Left forelimb (tissue), 1 donor: Measurements from ENCODE around the gene PCDHGC5.

Experiments used
- DNase-seq: peaks from one replicate; pipeline ENCODE4 v3.0.0-alpha.2; 2018; ENCODE audit warnings: low spot score

PCDHGC5 gene

DNA sequence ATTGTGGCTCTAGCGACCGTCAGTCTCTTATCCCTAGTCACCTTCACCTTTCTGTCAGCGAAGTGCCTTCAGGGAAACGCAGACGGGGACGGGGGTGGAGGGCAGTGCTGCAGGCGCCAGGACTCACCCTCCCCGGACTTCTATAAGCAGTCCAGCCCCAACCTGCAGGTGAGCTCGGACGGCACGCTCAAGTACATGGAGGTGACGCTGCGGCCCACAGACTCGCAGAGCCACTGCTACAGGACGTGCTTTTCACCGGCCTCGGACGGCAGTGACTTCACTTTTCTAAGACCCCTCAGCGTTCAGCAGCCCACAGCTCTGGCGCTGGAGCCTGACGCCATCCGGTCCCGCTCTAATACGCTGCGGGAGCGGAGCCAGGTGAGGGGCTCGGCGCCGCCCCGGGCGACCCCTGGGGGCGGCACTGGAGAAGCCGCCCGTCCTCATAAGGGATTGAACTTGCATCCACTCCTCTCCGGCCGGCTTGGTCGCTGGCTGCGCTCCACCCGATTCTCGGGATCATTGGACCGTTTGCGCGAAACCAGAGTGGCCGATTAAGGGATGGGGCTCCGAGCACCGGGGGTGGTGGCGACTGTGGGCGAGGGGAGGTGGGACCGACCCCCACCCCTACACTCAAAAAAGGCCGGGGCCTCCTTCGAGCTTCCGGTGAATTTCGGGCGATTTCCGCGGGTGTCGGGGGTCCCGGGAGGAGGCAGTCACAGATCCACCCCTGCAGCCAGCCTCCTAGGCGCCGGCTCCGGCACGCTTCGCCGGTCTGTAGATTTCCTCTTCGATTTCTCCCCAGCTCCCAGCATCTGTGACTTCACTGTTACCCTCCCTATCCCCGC lies 2.7 kb downstream of the PCDHGC5 start:
- no peak for DNase-seq

DNA sequence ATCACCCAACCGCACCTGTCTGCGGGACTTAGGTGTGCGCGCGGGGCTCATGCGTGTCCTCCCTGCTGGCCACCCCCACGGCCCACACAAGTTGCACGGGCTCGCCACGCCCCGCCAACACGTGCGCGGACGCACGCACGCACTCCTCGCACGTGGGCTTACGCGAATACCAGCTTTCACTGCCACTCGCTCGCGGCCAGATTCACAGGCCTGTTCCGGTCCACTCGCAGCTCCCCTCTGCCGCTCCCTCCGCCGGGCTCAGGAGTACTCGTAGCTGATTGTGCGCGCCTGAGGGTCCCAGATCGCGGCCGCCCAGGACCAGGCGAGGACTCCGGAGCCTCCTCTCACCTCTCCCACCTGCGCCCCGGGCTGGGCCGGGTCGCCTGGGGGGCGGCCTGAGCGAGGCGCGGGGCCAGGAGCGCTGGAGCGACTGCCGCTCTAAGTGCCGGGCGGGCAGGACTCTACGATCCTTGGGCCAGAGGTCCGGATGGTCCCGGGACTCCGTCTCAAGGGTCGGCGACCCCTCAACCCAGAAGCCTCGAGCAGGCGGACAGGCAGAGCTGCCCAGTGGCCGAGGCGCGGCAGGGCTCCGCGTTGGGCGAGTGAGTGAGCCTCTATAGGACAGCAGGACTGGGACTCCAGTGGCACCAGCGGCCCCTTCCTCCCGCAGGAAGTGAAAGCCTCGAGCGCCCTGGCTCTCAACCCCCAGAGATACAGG lies 3.4 kb downstream of the PCDHGC5 start:
- no peak for DNase-seq

GRCh38 chr5:141493500-141494422 lies 4.9 kb downstream of the PCDHGC5 start:
- DNase-seq: no peak

- DNase-seq: no peak
These were observed 6.0 kb downstream of the PCDHGC5 start for GRCh38 chr5:141494761-141495452.

DNA sequence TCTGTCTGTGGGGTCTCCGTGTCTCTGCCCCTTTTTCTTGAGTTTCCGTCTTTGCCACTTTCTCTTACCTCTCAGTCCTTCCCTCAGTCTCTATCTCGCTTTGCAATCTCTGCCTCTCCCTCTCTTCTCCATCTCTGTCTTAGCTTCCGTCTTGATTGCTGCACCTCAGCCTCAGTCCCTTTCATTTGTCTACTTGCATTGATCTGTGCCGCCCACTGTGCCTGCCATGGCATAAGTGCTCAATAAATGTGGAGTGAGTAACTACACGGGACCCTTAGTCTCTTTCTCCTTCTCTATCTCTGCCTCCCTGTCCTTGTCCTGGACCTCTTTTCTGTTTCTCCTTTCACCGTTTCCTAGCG lies 6.6 kb downstream of the PCDHGC5 start:
- DNase-seq: no peak

DNA sequence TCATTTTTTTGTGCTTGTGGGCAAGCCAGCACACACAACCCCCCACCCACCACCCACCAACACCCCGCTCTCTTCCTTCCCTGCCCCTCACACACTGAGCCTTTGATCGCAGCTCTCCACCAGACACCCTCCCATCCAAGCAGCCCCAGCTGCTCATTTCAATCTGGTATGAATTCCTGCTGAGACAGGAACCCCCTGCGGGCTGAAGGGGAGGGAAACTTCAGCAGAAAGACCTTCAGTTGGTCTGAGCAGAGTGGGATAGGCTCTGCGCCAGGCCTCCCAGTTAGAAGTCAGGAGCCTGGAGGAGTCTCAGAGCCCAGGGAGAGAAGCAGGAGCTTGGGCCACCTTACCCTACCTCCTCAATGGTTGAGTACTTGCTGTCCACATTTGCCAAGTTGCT lies 7.2 kb downstream of the PCDHGC5 start:
- no peak for DNase-seq

GRCh38 chr5:141501761-141502160 lies 12.9 kb downstream of the PCDHGC5 start:
- DNase-seq: no peak

DNA sequence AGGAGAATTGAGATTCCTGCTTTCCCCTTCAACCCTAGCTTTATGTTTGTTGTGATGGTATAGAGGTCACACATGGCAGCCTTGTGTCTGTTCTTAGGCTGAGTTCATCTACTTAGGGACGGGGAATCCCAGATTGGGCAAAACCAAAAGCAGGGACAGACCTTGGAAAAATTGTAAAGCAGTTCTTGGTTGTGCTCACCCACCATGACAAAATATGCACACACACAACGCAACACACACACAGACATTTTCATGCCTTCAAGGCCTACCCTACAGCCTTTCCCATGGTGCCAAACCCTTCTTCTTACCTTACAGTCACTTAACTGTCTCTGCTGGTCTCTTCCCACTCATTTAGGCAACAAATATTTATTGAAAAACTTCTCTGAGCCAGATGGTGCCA lies 14.8 kb downstream of the PCDHGC5 start:
- no peak for DNase-seq

DNA sequence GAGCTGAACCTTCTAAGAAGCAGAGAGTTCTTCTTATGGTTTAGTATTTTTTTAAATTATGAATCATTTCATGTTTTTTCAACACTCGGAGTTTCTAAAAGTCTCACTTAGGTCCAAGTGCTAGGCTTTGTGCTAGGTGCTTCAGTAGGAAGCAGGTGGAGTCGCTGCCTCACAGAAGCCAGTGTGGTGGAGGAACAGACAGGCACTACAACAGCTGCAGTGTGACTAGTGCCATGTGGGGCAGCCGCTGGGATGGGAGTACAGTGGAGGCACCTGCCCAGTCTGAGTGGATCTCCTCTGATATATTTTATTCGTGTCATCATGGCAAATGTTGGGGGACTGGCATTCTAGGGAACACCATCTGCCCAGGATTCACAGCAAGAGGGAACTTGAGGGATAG lies 15.3 kb downstream of the PCDHGC5 start:
- DNase-seq: no peak

DNA sequence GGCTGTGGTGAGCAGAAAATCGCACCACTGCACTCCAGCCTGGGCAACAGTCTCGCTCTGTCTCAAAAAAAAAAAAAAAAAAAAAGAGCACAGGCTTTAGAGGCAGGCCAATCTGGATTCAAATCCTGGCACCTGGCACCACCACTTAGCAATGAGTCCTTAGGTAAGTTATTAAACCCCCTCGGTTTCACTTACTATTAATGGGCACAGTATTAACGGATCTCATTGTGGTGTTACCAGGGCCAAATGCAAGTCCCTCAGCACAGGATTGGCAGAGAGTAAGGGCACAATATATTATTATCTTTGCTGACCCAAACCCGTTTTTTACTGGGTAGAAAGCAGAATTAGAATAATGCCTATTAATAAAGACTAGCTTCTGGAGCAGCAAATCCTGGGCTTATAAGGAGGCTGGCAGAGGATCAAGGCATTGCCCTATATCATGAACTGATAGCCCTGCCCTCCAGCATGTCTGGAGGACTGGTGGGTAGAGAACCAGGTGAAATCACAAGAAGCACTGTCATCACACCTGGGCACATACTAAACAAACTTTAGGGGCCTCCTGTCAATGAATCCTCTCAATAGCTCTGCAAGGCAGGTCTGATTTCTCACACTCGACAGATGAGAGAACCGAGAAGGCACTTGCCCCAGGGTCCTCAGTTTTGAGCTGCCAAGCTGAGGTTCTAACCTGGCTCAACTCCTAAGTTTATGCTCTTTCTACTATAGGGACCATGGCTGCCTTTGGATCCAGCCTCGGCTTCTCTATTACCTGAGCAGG lies 17.7 kb downstream of the PCDHGC5 start:
- no peak for DNase-seq

DNA sequence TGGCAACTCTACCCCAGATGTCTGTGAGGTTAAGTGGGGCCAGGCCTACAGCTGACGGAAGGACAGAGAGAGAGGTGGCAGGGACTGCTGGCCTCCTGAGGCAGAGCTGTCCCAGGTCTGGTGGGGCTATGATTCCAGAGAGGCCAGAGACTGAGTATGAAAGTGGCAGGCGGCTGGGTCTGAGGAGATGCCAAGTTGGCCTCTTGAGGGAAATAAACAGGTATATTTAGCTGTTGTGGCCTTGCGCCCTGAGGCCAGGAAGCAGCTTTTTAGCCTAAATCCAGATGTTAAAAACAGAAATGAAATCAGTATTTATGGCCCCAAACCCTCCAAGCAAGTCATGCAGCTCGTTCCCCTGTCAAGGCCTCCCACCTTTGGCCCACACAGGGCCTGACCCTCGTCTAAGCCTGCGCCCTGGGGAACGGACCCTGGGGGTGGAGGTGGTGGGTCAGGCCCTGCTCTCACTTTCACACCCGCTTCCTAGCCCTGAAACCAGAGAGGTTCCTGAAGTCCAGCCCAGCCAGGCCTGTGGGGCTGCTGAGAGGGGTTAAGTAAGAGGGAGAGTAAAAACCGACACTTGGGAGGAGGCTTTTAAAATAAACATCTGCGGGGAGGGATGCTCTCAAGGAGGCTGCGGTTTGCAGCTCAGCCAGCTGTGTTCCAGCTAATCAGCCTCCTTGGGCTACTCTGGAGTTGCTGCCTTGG lies 18.7 kb downstream of the PCDHGC5 start:
- peak; percentile 85 for DNase-seq

DNA sequence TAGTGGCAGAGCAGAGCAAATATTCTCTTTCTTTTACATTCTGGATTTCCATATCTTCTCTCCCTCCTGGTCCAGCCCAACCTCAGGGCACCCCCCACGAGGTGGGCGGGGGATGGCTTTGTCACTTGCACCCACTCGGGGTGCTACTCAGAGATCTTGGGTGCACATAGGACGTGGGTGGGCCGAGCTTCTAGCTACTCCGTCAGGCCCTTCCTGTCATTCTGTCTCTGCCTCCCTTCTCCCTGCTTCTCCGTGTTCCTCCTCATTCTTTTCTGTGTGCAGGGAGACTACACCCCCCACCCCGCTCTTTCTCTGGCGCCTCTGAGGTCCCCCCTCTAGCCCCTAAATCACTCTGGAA lies 19.5 kb downstream of the PCDHGC5 start:
- DNase-seq: no peak

DNA sequence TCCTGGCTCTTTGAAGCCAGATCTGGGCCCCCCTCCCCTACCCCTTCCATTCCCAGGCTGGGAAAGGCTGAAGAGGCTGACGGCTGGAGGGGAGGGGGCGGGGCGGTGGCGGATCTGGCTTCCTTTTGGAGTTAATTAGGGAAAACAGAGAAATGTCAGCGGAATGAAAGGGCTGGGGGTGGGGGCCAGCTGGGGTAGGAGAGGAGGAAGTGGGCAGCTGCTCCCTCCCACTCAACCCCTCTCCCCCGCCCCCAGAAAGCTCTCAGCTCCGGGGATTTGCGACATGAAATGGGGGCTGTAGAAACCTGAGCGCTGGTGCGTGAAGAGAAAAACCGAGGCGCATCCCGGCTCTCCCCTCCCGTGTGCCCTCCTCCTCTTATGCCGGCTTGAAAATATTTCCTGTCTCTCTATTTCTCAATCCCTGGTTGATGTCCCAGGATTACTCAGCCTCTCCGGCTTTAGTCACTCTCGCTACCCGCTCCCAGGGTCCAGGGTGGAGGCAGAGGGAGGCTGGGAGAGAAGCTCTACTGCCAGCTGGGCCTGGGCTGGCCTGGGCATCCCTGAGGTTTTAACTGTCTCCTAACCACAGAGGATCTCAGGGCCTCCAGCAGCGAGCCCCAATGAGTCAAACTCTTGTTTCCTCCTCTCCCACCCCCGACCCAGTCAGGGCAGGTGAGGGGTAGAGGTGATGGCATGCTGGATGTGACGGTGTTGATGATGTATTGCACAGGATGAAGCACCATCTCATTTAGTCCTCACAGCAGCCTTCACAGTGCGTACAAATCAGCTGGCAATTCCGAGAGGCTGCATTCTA lies 20.1 kb downstream of the PCDHGC5 start:
- no peak for DNase-seq

DNA sequence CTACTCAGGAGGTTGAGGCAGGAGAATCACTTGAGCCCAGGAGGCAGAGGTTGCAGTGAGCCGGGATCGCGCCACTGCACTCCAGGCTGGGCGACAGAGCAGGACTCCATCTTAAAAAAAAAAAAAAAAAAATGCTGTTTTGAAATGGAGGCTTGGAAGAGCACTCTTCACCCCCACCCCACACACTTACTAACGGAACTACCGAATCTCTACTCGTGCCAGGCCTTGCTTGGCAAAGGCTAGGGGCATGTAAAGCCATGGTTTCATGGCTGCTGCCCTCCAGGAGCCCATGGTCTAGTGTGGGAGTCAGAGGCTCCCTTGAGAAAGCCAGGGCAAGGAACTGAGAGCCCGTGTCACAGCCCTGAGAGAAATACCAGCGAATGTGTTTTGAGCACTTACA lies 21.3 kb downstream of the PCDHGC5 start:
- no peak for DNase-seq

GRCh38 chr5:141510850-141511601 lies 22.1 kb downstream of the PCDHGC5 start:
- DNase-seq: no peak

- no peak for DNase-seq
These were observed 23.0 kb downstream of the PCDHGC5 start for GRCh38 chr5:141511771-141512325.

- peak; percentile 87 for DNase-seq
These were observed 23.6 kb downstream of the PCDHGC5 start for GRCh38 chr5:141512390-141512910.

DNA sequence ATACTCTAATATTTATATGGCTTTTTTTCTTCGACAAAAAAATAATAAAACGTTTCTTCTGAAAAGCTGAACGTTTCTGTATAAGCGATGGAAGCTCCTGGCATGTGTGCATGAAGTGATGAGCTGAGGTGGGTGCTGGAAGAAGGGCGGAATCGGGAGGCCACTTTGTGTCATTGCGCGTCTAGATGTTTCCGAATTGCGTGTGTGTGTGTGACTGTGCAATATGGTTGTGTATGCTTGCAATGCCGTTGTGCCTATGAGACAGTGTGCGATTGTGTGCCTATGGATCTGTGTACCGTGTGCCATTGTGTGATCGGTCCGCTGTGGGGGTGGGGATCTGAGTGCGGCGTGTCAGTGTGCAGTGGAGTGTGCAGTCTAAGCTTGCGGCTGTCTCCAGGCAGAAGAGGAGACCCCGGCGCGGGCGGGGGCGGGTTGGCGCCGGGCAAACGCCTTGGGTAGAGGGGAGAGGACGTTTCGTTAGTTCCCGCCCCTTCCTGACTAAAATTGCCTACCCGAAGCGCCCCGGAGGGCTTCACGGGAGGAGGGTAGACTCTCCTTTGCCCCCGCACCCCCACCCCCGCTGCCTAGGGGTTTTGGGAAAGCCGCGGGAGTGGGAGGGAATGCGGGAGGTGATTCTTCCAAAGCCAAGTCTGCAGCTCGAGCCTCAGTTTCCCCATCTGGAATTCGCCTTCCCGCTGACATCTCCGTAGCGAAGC lies 24.2 kb downstream of the PCDHGC5 start:
- peak; percentile 84 for DNase-seq
